ENCODE measurements around the gene KIRREL2. TPM values are rescaled to one million over a fixed set of nuclear protein-coding genes. Genes with fewer than 3 reads are reported as not detected.

The KIRREL2 gene
- total and polyA plus RNA-seq, 3 experiments from 2014 or later: 0.62 to 0.83 TPM; not detected in 1

DNA sequence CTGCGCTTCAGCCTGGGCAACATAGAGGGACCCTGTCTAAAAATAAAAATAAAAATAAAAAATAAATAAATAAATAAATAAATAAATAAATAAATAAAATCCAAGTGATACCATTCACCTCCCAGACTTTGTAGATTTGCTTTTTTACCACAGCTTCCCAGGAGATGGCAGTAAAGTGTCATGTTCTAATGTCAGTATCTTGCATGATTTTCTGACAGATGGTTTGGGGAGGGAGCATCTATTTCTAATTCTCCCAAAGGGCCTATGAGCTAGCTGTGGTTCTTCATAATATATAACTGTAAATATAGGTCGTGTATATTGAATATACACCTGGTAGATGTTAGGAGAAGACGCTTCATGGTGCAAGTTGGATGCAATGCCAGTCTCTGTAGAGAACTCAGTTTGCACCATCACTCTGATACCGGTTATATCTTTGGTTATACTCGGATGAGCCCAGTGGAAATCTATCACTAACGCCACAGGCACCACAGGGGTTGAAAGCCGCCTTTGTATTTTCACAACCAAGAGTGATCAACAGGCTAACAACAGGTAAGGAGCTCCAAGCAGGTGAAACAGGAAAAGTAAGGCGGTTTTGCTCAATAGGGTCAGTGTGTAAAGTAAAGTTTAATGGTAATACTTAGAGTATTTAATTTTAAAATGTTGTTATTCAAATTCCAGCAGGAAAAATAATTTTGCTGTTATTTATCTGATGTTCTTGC, 25.6 kb downstream of the KIRREL2 start:
- ChIA-PET POLR2A (interaction anchor here (1.1 kb wide), 1 partner anchor 48 kb away, joined by 8 read pairs; no protein-coding TSS in a partner anchor), CTCF (interaction anchor here (0.6 to 5.7 kb wide), 12 partner anchors 11 to 189 kb away, joined by 3 to 104 read pairs (median 4); partner anchors contain the start of gene APLP1)
- Histone ChIP-seq H3K36me3 (ENCODE audit: insufficient read depth, low read length) (no peaks in the 10 kb centered on the region), H3K27ac (ENCODE audit: low read depth, low read length) (no peak overlapping the region), H3K9me3 (ENCODE audit: low read length) (no peaks in the 10 kb centered on the region), H3K27me3 (ENCODE audit: insufficient read depth, low read length, poor library complexity, severe bottlenecking) (peaks cover 12% of the 10 kb centered on the region), H3K4me1 (ENCODE audit: insufficient read depth, low read length) (peaks cover 13% of the 10 kb centered on the region), H3K4me3 (ENCODE audit: low read length) (no peak overlapping the region)
- H3K4me3 Mint-ChIP-seq: no peak overlapping the region
- peaks cover 11 to 13% (median 11%) of the 10 kb centered on the region in 3 donors for H3K4me1 Mint-ChIP-seq
- peak overlapping the region in 3 of 8 donors; percentile 60 to 71 (median 63) for H3K27ac Mint-ChIP-seq
- no peaks in the 10 kb centered on the region for H3K9me3 Mint-ChIP-seq
- peak in 3 of 5 donors; percentile 59 to 66 (median 63) for DNase-seq
- H3K36me3 Mint-ChIP-seq: peaks cover 0 to 10% (median 2%) of the 10 kb centered on the region in 3 donors
- H3K27me3 Mint-ChIP-seq: peaks cover 15 to 31% of the 10 kb centered on the region in 2 donors

DNA sequence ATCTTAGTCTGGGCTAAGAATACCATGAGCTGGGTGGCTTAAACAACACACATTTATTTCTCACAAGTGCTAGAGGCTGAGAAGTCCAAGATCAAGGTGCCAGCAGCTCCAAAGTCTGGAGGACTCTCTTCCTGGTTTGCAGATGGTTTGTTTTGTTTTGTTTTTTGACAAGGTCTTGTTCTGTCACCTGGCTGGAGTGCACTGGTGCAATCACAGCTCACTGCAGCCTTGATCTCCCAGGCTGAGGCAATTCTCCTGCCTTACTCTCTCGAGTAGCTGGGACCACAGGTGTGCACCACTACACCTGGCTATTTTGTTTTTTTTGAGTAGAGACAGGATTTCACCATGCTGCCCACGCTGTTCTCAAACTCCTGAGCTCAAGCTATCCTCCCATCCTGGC, 27.2 kb downstream of the KIRREL2 start:
- ChIA-PET POLR2A (interaction anchor here (1.4 kb wide), 1 partner anchor 9 kb away, joined by 4 read pairs; no protein-coding TSS in a partner anchor), CTCF (interaction anchor here (0.6 to 5.7 kb wide), 9 partner anchors 9 to 1503 kb away, joined by 3 to 104 read pairs (median 3); no protein-coding TSS in a partner anchor)
- Histone ChIP-seq H3K9me3 (ENCODE audit: low read length) (no peaks in the 10 kb centered on the region), H3K36me3 (ENCODE audit: insufficient read depth, low read length) (peaks cover 9% of the 10 kb centered on the region), H3K4me1 (ENCODE audit: insufficient read depth, low read length) (peaks cover 13% of the 10 kb centered on the region), H3K27ac (ENCODE audit: low read depth, low read length) (no peak overlapping the region), H3K27me3 (ENCODE audit: insufficient read depth, low read length, poor library complexity, severe bottlenecking) (peaks cover 12% of the 10 kb centered on the region), H3K4me3 (ENCODE audit: low read length) (no peak overlapping the region)
- Mint-ChIP-seq H3K36me3 (peaks cover 0 to 27% (median 7%) of the 10 kb centered on the region in 3 donors), H3K9me3 (no peaks in the 10 kb centered on the region), H3K27ac (peak overlapping the region in 1 of 8 donors; percentile 69), H3K27me3 (peaks cover 11 to 16% of the 10 kb centered on the region in 2 donors), H3K4me1 (peaks cover 13% of the 10 kb centered on the region in 3 donors), H3K4me3 (no peak overlapping the region)
- DNase-seq: no peak

DNA sequence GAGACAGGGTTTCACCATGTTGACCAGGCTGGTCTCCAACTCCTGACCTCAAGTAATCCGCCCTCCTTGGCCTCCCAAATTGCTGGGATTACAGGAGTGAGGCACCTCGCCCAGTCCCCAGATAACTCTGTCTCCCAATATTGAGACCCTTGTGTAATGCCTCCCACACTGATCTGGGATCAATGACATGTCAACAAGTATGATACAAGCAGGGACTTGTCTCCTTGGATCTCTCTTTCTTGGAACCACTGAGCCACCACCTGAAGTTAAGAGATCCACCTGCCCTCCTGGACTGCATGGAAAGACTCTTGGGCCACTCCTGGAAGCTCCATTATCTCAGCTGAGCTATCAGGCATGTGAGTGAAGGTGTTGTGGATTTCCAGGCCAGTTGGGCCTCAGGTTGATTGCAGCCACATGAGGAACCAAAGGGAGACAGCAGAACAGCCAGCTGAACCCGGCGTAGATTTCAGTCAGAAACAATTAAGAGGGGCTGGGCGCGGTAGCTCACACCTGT, 28.6 kb downstream of the KIRREL2 start:
- Mint-ChIP-seq H3K27me3 (peaks cover 3 to 6% of the 10 kb centered on the region in 2 donors), H3K4me1 (peaks cover 5 to 10% (median 8%) of the 10 kb centered on the region in 3 donors), H3K36me3 (peaks cover 6 to 39% (median 13%) of the 10 kb centered on the region in 3 donors), H3K4me3 (no peak overlapping the region), H3K9me3 (no peaks in the 10 kb centered on the region), H3K27ac (peak overlapping the region in 4 of 8 donors; percentile 17 to 29 (median 19))
- Histone ChIP-seq H3K4me1 (ENCODE audit: insufficient read depth, low read length) (peaks cover 5% of the 10 kb centered on the region), H3K9me3 (ENCODE audit: low read length) (no peaks in the 10 kb centered on the region), H3K36me3 (ENCODE audit: insufficient read depth, low read length) (peaks cover 19% of the 10 kb centered on the region), H3K4me3 (ENCODE audit: low read length) (no peak overlapping the region), H3K27me3 (ENCODE audit: insufficient read depth, low read length, poor library complexity, severe bottlenecking) (no peaks in the 10 kb centered on the region), H3K27ac (ENCODE audit: low read depth, low read length) (no peak overlapping the region)
- no peak for DNase-seq
- ChIA-PET POLR2A (interaction anchor here (1.2 kb wide), 1 partner anchor 16 kb away, joined by 3 read pairs; no protein-coding TSS in a partner anchor), CTCF (interaction anchor here (0.8 to 1.0 kb wide), 3 partner anchors 46 to 187 kb away, joined by 3 to 4 read pairs (median 4); no protein-coding TSS in a partner anchor)

DNA sequence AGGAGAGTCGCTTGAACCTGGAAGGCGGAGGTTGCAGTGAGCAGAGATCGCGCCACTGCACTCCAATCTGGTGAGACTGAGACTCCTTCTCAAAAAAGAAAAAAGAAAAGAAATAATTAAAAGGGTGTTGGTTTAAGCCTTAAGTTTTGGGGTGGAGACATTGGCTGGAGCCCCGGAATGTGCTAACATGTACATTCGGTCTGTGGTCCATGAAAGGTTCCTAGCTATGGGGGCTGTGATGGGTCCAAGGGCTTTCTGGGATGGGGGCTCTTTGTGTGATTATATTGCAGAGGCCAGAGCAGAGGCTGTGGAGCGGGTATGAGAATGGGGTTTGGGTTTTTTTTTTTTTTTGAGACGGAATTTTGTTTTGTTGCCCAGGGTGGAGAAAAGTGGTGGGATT, 29.2 kb downstream of the KIRREL2 start:
- no peaks in the 10 kb centered on the region for H3K9me3 Mint-ChIP-seq
- H3K4me1 Mint-ChIP-seq: peaks cover 5 to 11% (median 8%) of the 10 kb centered on the region in 3 donors
- peaks cover 21% of the 10 kb centered on the region for H3K36me3 ChIP-seq (ENCODE audit: insufficient read depth, low read length)
- H3K27ac Mint-ChIP-seq: peak overlapping the region in 3 of 8 donors; percentile 22 to 67 (median 29)
- H3K27me3 ChIP-seq (ENCODE audit: insufficient read depth, low read length, poor library complexity, severe bottlenecking): no peaks in the 10 kb centered on the region
- peaks cover 3 to 6% of the 10 kb centered on the region in 2 donors for H3K27me3 Mint-ChIP-seq
- H3K4me1 ChIP-seq (ENCODE audit: insufficient read depth, low read length): peaks cover 5% of the 10 kb centered on the region
- POLR2A ChIA-PET: interaction anchor here (1.2 kb wide), 1 partner anchor 15 kb away, joined by 3 read pairs; no protein-coding TSS in a partner anchor
- DNase-seq: no peak
- no peak overlapping the region for H3K4me3 Mint-ChIP-seq
- H3K36me3 Mint-ChIP-seq: peaks cover 6 to 44% (median 14%) of the 10 kb centered on the region in 3 donors
- no peak overlapping the region for H3K27ac ChIP-seq (ENCODE audit: low read depth, low read length)
- no peak overlapping the region for H3K4me3 ChIP-seq (ENCODE audit: low read length)
- no peaks in the 10 kb centered on the region for H3K9me3 ChIP-seq (ENCODE audit: low read length)
- CTCF ChIA-PET: interaction anchor here (0.8 to 1.0 kb wide), 4 partner anchors 43 to 188 kb away, joined by 3 to 4 read pairs (median 4); no protein-coding TSS in a partner anchor

DNA sequence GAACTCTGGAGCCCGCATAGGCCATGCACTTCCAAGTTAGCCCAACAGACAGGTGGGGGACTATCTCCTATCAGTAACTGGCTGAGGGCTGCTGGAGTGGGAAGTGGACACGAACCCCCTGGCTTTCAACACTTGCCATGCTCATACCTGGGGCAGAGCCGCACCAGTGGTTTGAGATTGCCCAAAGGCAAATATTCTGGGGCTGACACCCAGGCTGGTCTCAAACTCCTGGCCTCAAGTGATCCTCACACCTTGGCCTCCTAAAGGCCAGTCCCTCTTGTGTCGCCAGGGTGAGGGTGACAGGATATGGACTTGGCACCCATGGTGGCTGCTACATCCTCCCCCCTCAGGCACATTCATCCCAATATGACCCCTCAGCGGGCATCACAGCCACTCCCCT, 30.5 kb downstream of the KIRREL2 start:
- H3K27me3 ChIP-seq (ENCODE audit: insufficient read depth, low read length, poor library complexity, severe bottlenecking): no peaks in the 10 kb centered on the region
- peak overlapping the region in 1 of 8 donors; percentile 47 for H3K27ac Mint-ChIP-seq
- POLR2A ChIA-PET: no interaction called here
- H3K36me3 ChIP-seq (ENCODE audit: insufficient read depth, low read length): peaks cover 28% of the 10 kb centered on the region
- peaks cover 3 to 11% (median 6%) of the 10 kb centered on the region in 3 donors for H3K4me1 Mint-ChIP-seq
- H3K36me3 Mint-ChIP-seq: peaks cover 6 to 52% (median 17%) of the 10 kb centered on the region in 3 donors
- DNase-seq: no peak
- H3K4me1 ChIP-seq (ENCODE audit: insufficient read depth, low read length): peaks cover 4% of the 10 kb centered on the region
- H3K9me3 ChIP-seq (ENCODE audit: low read length): no peaks in the 10 kb centered on the region
- H3K4me3 ChIP-seq (ENCODE audit: low read length): no peak overlapping the region
- H3K27ac ChIP-seq (ENCODE audit: low read depth, low read length): no peak overlapping the region
- CTCF ChIA-PET: interaction anchor here (0.8 kb wide), 1 partner anchor 45 kb away, joined by 3 read pairs; no protein-coding TSS in a partner anchor
- peaks cover 0 to 2% of the 10 kb centered on the region in 2 donors for H3K27me3 Mint-ChIP-seq
- no peak overlapping the region for H3K4me3 Mint-ChIP-seq
- H3K9me3 Mint-ChIP-seq: no peaks in the 10 kb centered on the region

DNA sequence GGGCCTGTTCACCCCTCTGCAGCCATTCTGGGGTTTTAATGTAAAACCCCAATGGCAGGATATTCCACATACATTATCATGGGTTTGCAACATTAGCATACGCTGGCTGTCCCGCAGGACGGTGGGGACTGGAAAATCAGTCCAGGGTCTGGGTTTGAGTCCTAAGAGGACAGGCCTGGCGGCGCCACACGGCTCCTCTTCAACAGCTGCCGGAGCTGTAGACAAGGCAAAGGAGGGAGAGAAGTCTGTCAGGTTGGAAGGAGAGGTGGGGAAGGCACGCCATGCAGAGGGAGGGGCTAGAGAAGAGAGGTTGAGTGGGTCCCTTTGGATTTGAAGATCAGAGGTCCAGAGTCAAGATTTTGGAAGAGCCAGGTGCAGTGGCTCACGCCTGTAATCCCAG, 31.7 kb downstream of the KIRREL2 start:
- no peaks in the 10 kb centered on the region for H3K9me3 Mint-ChIP-seq
- Histone ChIP-seq H3K4me1 (ENCODE audit: insufficient read depth, low read length) (no peaks in the 10 kb centered on the region), H3K27ac (ENCODE audit: low read depth, low read length) (no peak overlapping the region), H3K9me3 (ENCODE audit: low read length) (no peaks in the 10 kb centered on the region), H3K27me3 (ENCODE audit: insufficient read depth, low read length, poor library complexity, severe bottlenecking) (no peaks in the 10 kb centered on the region), H3K36me3 (ENCODE audit: insufficient read depth, low read length) (peaks cover 36% of the 10 kb centered on the region), H3K4me3 (ENCODE audit: low read length) (no peak overlapping the region)
- no peak for DNase-seq
- ChIA-PET POLR2A (no interaction called here), CTCF (no interaction called here)
- peaks cover 4 to 14% (median 6%) of the 10 kb centered on the region in 3 donors for H3K4me1 Mint-ChIP-seq
- H3K4me3 Mint-ChIP-seq: no peak overlapping the region
- H3K27me3 Mint-ChIP-seq: peaks cover 0 to 2% of the 10 kb centered on the region in 2 donors
- peaks cover 13 to 61% (median 17%) of the 10 kb centered on the region in 3 donors for H3K36me3 Mint-ChIP-seq
- peak overlapping the region in 2 of 8 donors; percentile 19 to 77 for H3K27ac Mint-ChIP-seq

DNA sequence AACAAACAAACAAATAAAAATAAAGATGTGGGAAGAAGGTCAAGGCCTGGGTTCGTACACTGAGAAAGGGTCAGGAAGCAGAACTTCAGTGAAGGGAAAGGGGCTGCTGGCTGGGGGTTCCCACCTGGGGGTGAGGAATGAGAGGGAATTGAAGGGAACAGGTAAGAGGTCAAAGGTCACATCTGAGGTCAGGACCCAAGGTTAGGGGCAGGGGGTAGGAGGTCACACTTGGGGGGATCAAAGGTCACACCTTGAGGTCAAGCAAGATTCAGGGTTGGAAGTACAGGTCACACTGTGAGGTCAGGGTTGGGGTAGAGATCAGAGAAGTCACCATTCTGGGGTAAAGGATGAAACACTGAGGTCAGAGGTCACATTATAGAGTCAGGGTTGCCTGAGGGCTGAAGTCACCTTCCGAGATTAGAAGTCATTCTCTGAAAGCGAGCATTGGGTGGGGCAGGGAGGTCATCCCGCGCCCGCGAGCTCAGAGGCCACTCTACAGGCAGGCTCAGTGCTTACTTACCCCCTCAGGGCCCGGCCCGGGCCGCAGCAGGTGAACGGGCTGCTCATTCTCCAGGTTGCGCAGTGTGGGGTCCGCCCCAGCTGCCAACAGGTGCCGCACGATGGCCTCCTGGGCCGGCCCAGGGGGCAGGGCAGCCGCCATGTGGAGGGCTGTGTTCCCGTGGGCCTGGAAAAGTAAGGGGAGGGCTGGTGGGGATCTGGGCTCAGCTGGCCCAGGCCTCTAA, 32.8 kb downstream of the KIRREL2 start:
- Mint-ChIP-seq H3K4me1 (peaks cover 4 to 13% (median 6%) of the 10 kb centered on the region in 3 donors), H3K36me3 (peaks cover 13 to 70% (median 18%) of the 10 kb centered on the region in 3 donors), H3K27me3 (peaks cover 0 to 2% of the 10 kb centered on the region in 2 donors), H3K27ac (peak overlapping the region in 3 of 8 donors; percentile 57 to 91 (median 66)), H3K9me3 (no peaks in the 10 kb centered on the region), H3K4me3 (no peak overlapping the region)
- CTCF ChIA-PET: interaction anchor here (1.1 kb wide), 1 partner anchor 40 kb away, joined by 3 read pairs; no protein-coding TSS in a partner anchor
- Histone ChIP-seq H3K27ac (ENCODE audit: low read depth, low read length) (no peak overlapping the region), H3K9me3 (ENCODE audit: low read length) (no peaks in the 10 kb centered on the region), H3K4me1 (ENCODE audit: insufficient read depth, low read length) (no peaks in the 10 kb centered on the region), H3K36me3 (ENCODE audit: insufficient read depth, low read length) (peaks cover 41% of the 10 kb centered on the region), H3K27me3 (ENCODE audit: insufficient read depth, low read length, poor library complexity, severe bottlenecking) (no peaks in the 10 kb centered on the region), H3K4me3 (ENCODE audit: low read length) (no peak overlapping the region)
- DNase-seq: no peak
- POLR2A ChIA-PET: no interaction called here

Data from CD8-positive, alpha-beta memory T cell (primary cell).